Chondrocyte (in vitro differentiated cells): ENCODE results near the gene AQP10. TPM values are rescaled to one million over a fixed set of nuclear protein-coding genes. Genes with fewer than 3 reads are reported as not detected.

ENCODE experiments used
- DNase-seq: peaks from one replicate; pipeline ENCODE4 v3.0.0; 2021; ENCODE audit warnings: mixed read lengths, low spot score
- H3K27ac Mint-ChIP-seq: one replicate; pipeline ENCODE4 v1.8.0; 2021; ENCODE audit warnings: mild to moderate bottlenecking, moderate library complexity, mixed read lengths; ENCODE audit not compliant: unreplicated experiment
- H3K27me3 Mint-ChIP-seq: 2 replicates; pipeline ENCODE4 v1.8.0; 2021; ENCODE audit warnings: low read depth, mixed read lengths
- H3K36me3 Mint-ChIP-seq: 2 replicates; pipeline ENCODE4 v1.8.0; 2021; ENCODE audit warnings: low read depth, mixed read lengths
- H3K4me1 Mint-ChIP-seq: 2 replicates; pipeline ENCODE4 v1.8.0; 2021; ENCODE audit warnings: low read depth, mild to moderate bottlenecking, mixed read lengths
- H3K4me3 Mint-ChIP-seq: one replicate; pipeline ENCODE4 v1.8.0; 2021; ENCODE audit warnings: mild to moderate bottlenecking, moderate library complexity, mixed read lengths; ENCODE audit not compliant: unreplicated experiment
- H3K9me3 Mint-ChIP-seq: 2 replicates; pipeline ENCODE4 v1.8.0; 2021; ENCODE audit warnings: low read depth, mixed read lengths
- CTCF ChIP-seq: fragments of 200-600 bp; sonication (generic); IDR thresholded peaks from 2 replicates; pipeline ENCODE4 v1.5.0; 2021; ENCODE audit warnings: antibody characterized with exemption, mild to moderate bottlenecking, moderate library complexity
- total RNA-seq: library from RNA; stranded (reverse); gene quantifications from 3 replicates; pipeline ENCODE4 v1.2.1, GENCODE V29; 2021

AQP10 gene
- total RNA-seq, 1 donor from 2014 or later, result not detected

- H3K4me1 Mint-ChIP-seq, result peaks cover 35% of the 10 kb centered on the region
These were observed 5.0 kb downstream of the AQP10 start for GRCh38 chr1:154325583-154326545.

GRCh38 chr1:154326546-154327465 lies 5.9 kb downstream of the AQP10 start:
- H3K4me3 Mint-ChIP-seq, result peak overlapping the region; percentile 98
- H3K27me3 Mint-ChIP-seq, result peaks cover 9% of the 10 kb centered on the region
- H3K36me3 Mint-ChIP-seq, result peaks cover 12% of the 10 kb centered on the region
- no peak for DNase-seq
- peak overlapping the region; percentile 95 for H3K27ac Mint-ChIP-seq
- H3K4me1 Mint-ChIP-seq, result peaks cover 35% of the 10 kb centered on the region
- no peaks in the 10 kb centered on the region for H3K9me3 Mint-ChIP-seq
- TF ChIP-seq CTCF, result peak; percentile 67

More at GRCh38 chr1:154325583-154326545, 5.0 kb downstream of the AQP10 start:
- peaks cover 6% of the 10 kb centered on the region for H3K36me3 Mint-ChIP-seq
- peaks cover 14% of the 10 kb centered on the region for H3K27me3 Mint-ChIP-seq
- TF ChIP-seq CTCF, result peak; percentile 83
- DNase-seq, result no peak
- H3K9me3 Mint-ChIP-seq, result no peaks in the 10 kb centered on the region
- peak overlapping the region; percentile 98 for H3K4me3 Mint-ChIP-seq
- H3K27ac Mint-ChIP-seq, result peak overlapping the region; percentile 95

- Mint-ChIP-seq H3K27me3 (peaks cover 4% of the 10 kb centered on the region), H3K4me1 (peaks cover 35% of the 10 kb centered on the region), H3K4me3 (peak overlapping the region; percentile 98), H3K36me3 (peaks cover 19% of the 10 kb centered on the region), H3K27ac (peak overlapping the region; percentile 83), H3K9me3 (no peaks in the 10 kb centered on the region)
- DNase-seq, result no peak
- TF ChIP-seq CTCF, result no peak
These were observed 6.8 kb downstream of the AQP10 start for GRCh38 chr1:154327466-154328317.

- peaks cover 20% of the 10 kb centered on the region for H3K36me3 Mint-ChIP-seq
- H3K4me3 Mint-ChIP-seq, result peak overlapping the region; percentile 98
- no peak for TF ChIP-seq CTCF
- no peaks in the 10 kb centered on the region for H3K9me3 Mint-ChIP-seq
- no peak for DNase-seq
- H3K27ac Mint-ChIP-seq, result peak overlapping the region; percentile 87
- H3K27me3 Mint-ChIP-seq, result no peaks in the 10 kb centered on the region
- peaks cover 35% of the 10 kb centered on the region for H3K4me1 Mint-ChIP-seq
These were observed 7.6 kb downstream of the AQP10 start for GRCh38 chr1:154328318-154329151.
